OCI-LY3 (cell line): ENCODE results near the gene ARHGEF11.

Source experiments
- H2AFZ ChIP-seq: fragments of 200-600, 300-600 bp; shearing (Covaris generic); 2 replicates; pipeline ENCODE4 v1.6.0; 2014; ENCODE audit warnings: antibody characterized with exemption, low read depth, low read length
- H3K27ac ChIP-seq: fragments of 200-600, 300-600 bp; sonication (generic); 2 replicates; pipeline ENCODE4 v1.5.1; 2014; ENCODE audit warnings: mild to moderate bottlenecking, low read length, moderate library complexity, mixed read lengths
- H3K27me3 ChIP-seq: fragments of 200-600, 300-600 bp; sonication (generic); 2 replicates; pipeline ENCODE4 v1.6.1; 2014; ENCODE audit warnings: low read depth, low read length, mixed read lengths
- H3K36me3 ChIP-seq: fragments of 200-600, 300-600 bp; sonication (generic); replicated peaks from 2 replicates; pipeline ENCODE3; 2014; ENCODE audit warnings: low read depth, low read length, mixed read lengths
- H3K4me1 ChIP-seq: fragments of 300-600, 200-600 bp; sonication (generic); 2 replicates; pipeline ENCODE4 v1.6.1; 2014; ENCODE audit warnings: low read length, mixed read lengths
- H3K4me2 ChIP-seq: fragments of 200-600, 300-600 bp; sonication (generic); 2 replicates; pipeline ENCODE4 v1.6.1; 2014; ENCODE audit warnings: low read length, mixed read lengths
- H3K4me3 ChIP-seq: fragments of 300-600, 200-600 bp; sonication (generic); 2 replicates; pipeline ENCODE4 v1.5.1; 2014; ENCODE audit warnings: antibody characterized with exemption, mild to moderate bottlenecking, low read length, moderate library complexity
- H3K79me2 ChIP-seq: fragments of 300-600, 200-600 bp; shearing (Covaris generic); 2 replicates; pipeline ENCODE4 v1.6.1; 2014; ENCODE audit warnings: mild to moderate bottlenecking, low read length, mixed read lengths
- H3K9ac ChIP-seq: fragments of 300-600, 200-600 bp; shearing (Covaris generic); 2 replicates; pipeline ENCODE4 v1.6.0; 2014; ENCODE audit warnings: mild to moderate bottlenecking, low read length, moderate library complexity
- H3K9me3 ChIP-seq: fragments of 200-600, 300-600 bp; shearing (Covaris generic); 2 replicates; pipeline ENCODE4 v1.6.1; 2014; ENCODE audit warnings: low read length, mixed read lengths; ENCODE audit not compliant: insufficient read depth
- H4K20me1 ChIP-seq: fragments of 200-600, 300-600 bp; sonication (generic); 2 replicates; pipeline ENCODE4 v1.6.1; 2016; ENCODE audit warnings: low read length, mixed read lengths; ENCODE audit not compliant: insufficient read depth
- EZH2phosphoT487 ChIP-seq: fragments of 200-600 bp; shearing (Covaris generic); IDR thresholded peaks from 2 replicates; pipeline ENCODE4 v1.6.1; 2018; ENCODE audit warnings: antibody characterized with exemption, mixed run types, low read depth
- TF ChIP-seq, protein P1 (sequence below): fragments of 200-600, 300-600 bp; sonication (generic); IDR thresholded peaks from 2 replicates; pipeline ENCODE4 v1.5.1; 2014; ENCODE audit warnings: antibody characterized with exemption, low read length, low read depth

ARHGEF11 gene

DNA sequence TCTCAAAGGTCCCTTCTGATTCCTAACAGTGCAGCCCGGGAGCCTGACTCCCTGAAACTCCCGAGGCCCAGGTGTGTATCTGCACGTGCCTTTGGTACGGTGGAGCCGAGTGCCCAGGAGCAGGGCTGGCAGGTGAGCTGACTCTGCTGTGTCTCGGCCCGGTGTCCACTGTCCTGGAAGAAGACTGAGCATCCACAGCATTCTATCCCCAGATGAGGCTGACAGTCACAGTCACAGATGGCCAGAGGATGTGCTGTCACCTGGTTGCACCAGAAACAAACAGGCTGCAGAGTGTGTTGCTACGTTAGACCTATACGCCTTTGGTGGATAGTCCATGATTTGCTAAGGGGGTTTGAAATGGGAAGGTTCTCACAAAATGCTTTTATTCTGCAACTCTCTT is 44.2 kb upstream of the ARHGEF11 start:
- no peak overlapping the region for H3K27ac ChIP-seq
- no peaks in the 10 kb centered on the region for H3K79me2 ChIP-seq
- H3K4me2 ChIP-seq, result no peak overlapping the region
- no peak overlapping the region for H3K4me3 ChIP-seq
- no peaks in the 10 kb centered on the region for H4K20me1 ChIP-seq
- peak overlapping the region; percentile 3; the same call in 1 of the 2 replicates for H2AFZ ChIP-seq
- no peak overlapping the region for H3K9ac ChIP-seq
- H3K27me3 ChIP-seq, result no peaks in the 10 kb centered on the region
- no peak for TF ChIP-seq EZH2phosphoT487
- TF ChIP-seq, protein P1, sequence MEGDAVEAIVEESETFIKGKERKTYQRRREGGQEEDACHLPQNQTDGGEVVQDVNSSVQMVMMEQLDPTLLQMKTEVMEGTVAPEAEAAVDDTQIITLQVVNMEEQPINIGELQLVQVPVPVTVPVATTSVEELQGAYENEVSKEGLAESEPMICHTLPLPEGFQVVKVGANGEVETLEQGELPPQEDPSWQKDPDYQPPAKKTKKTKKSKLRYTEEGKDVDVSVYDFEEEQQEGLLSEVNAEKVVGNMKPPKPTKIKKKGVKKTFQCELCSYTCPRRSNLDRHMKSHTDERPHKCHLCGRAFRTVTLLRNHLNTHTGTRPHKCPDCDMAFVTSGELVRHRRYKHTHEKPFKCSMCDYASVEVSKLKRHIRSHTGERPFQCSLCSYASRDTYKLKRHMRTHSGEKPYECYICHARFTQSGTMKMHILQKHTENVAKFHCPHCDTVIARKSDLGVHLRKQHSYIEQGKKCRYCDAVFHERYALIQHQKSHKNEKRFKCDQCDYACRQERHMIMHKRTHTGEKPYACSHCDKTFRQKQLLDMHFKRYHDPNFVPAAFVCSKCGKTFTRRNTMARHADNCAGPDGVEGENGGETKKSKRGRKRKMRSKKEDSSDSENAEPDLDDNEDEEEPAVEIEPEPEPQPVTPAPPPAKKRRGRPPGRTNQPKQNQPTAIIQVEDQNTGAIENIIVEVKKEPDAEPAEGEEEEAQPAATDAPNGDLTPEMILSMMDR, result no peak
- peaks cover 24% of the 10 kb centered on the region for H3K4me1 ChIP-seq
- no peaks in the 10 kb centered on the region for H3K36me3 ChIP-seq
- no peaks in the 10 kb centered on the region for H3K9me3 ChIP-seq

DNA sequence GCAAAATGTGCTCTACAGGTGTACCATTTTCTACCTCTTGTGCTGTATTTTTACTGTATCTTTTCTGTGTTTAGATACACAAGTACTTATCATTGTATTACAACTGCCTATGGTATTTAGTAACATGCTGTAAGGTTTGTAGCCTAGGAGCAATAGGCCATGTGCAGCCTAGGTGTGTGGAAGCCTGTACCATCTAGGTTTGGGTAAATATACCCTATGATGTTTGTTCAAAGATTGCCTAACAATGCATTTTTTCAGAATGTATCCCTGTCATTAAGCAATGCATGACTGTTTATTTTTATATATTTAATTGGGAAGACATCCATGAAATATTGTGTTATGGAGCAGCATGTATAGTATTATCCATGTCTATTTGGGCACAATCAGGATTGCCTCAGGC is 43.1 kb upstream of the ARHGEF11 start:
- TF ChIP-seq, protein P1, result no peak
- no peak for TF ChIP-seq EZH2phosphoT487
- H3K27me3 ChIP-seq, result no peaks in the 10 kb centered on the region
- H3K4me1 ChIP-seq, result peaks cover 24% of the 10 kb centered on the region
- no peak overlapping the region for H3K4me2 ChIP-seq
- H3K9ac ChIP-seq, result no peak overlapping the region
- no peak overlapping the region for H2AFZ ChIP-seq
- H3K9me3 ChIP-seq, result no peaks in the 10 kb centered on the region
- no peak overlapping the region for H3K4me3 ChIP-seq
- H3K27ac ChIP-seq, result no peak overlapping the region
- no peaks in the 10 kb centered on the region for H3K79me2 ChIP-seq
- H3K36me3 ChIP-seq, result no peaks in the 10 kb centered on the region
- H4K20me1 ChIP-seq, result no peaks in the 10 kb centered on the region

DNA sequence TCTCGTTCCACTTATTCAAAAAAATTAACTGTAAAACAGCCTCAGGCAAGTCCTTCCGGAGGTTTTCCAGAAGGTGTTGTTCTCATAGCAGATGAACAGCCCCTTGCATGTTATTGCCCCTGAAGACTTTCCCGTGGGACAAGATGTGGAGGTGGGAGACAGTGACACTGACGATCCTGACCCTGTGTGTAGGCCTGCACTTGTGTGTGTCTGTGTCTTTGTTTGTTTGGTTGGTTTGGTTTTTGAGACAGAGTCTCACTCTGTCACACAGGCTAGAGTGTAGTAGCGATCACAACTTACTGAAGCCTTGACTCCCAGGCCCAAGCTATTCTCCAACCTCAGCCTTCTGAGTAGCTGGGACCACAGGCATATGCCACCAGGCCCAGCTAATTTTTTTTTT is 41.5 kb upstream of the ARHGEF11 start:
- Histone ChIP-seq H3K9ac (no peak overlapping the region), H3K27me3 (peaks cover 9% of the 10 kb centered on the region; the same call in 1 of the 2 replicates), H4K20me1 (no peaks in the 10 kb centered on the region), H3K36me3 (no peaks in the 10 kb centered on the region), H3K79me2 (no peaks in the 10 kb centered on the region), H3K27ac (no peak overlapping the region), H3K9me3 (no peaks in the 10 kb centered on the region), H3K4me2 (no peak overlapping the region), H2AFZ (no peak overlapping the region), H3K4me1 (peaks cover 19% of the 10 kb centered on the region), H3K4me3 (no peak overlapping the region)
- TF ChIP-seq, protein P1, result no peak
- TF ChIP-seq EZH2phosphoT487, result no peak

DNA sequence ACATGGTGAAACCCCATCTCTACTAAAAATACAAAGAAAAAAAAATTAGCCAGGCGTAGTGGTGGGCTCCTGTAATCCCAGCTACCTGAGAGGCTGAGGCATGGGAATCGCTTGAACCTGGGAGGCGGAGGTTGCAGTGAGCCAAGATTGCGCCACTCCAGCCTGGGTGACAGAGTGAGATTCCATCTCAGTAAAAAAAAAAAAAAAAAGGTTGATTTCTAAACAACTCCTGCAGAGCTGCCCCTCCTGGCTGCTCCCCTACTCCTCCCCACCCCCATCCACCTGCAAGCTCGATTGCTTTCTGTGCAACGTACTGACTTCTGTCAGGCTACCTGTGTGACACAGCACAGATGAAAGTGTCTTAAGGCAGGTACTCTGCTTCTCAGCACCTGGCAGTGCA is 40.8 kb upstream of the ARHGEF11 start:
- Histone ChIP-seq H3K27me3 (peaks cover 9% of the 10 kb centered on the region; the same call in 1 of the 2 replicates), H3K4me1 (peaks cover 11% of the 10 kb centered on the region), H2AFZ (no peak overlapping the region), H4K20me1 (no peaks in the 10 kb centered on the region), H3K4me3 (no peak overlapping the region), H3K36me3 (no peaks in the 10 kb centered on the region), H3K79me2 (no peaks in the 10 kb centered on the region), H3K9me3 (no peaks in the 10 kb centered on the region), H3K9ac (no peak overlapping the region), H3K4me2 (no peak overlapping the region), H3K27ac (no peak overlapping the region)
- TF ChIP-seq, protein P1, result no peak
- no peak for TF ChIP-seq EZH2phosphoT487
